Vagina (tissue), 2 donors: ENCODE results near the gene UNKL.

Experiments
- POLR2A ChIP-seq, 2 donors: fragments of 450-650 bp; IDR thresholded peaks; one replicate each; pipeline ENCODE4 v1.6.1; 2017; ENCODE audit warnings: antibody characterized with exemption in 2 of 2, mild to moderate bottlenecking in 2 of 2, moderate library complexity in 2 of 2
- POLR2AphosphoS5 ChIP-seq, 2 donors: sonication (generic); formaldehyde crosslinking; IDR thresholded peaks; one replicate each; pipeline ENCODE4 v1.9.0; 2017; ENCODE audit warnings: antibody characterized with exemption in 2 of 2, mild to moderate bottlenecking in 2 of 2, low read depth in 1 of 2; ENCODE audit not compliant: insufficient read depth in 1 of 2
- TF ChIP-seq, protein P1 (sequence below), 3 experiments: fragments of 450-650 bp in 2 of 3; fragments of 200-600 bp in 1 of 3; sonication (generic) in 1 of 3; IDR thresholded peaks; one replicate each; pipeline ENCODE4 v1.5.1; 2017 to 2019; ENCODE audit warnings: antibody characterized with exemption in 3 of 3, mild to moderate bottlenecking in 2 of 3, moderate library complexity in 2 of 3

DNA sequence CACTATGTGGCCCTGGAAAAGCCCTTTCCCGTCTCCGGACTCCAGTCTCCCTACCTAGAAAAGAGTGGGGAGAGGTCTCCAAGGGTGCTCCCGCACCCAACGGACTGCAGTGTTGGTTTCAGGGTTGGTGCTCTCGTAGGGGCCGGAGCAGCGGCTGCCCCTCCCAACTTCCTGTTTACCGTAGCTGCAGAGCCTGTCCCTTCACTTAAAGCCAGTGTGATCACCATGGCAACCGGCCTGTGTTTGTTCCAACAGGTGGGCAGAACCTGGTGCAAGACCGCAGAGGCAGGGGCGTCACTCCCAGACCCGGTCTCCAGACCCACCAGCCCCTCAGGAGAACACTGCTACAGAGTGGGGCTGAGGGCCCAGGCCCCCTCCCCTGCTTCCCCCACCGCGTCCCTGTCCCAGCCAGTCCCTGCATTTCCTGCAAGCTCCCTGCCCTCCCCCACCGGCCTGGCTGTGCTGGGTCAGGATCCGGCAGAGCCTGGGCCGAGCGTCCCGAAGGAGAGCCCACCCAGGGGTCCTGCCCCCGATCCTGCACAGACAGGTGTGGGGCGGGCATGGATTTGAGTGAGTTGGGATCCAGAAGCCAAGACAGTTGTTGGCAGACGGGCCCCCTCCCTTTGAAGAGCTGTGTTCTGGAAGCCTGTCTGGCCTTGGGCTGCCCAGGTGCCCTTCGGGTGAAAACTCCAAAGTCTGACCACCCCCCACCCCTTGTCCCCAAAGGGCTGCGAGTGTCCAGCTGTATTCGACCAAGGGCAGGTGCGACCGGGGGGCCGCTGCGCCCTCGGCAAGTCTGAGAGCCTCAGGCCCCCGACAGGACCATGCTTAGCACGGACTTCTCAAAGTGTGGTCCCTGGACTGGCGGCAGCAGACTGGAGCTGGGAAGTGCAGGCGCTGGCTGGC lies 82.5 kb downstream of the UNKL start:
- no peak for TF ChIP-seq POLR2A (IDR thresholded peaks at IDR 0.05)
- TF ChIP-seq POLR2AphosphoS5 (IDR thresholded peaks at IDR 0.05; ENCODE audit: insufficient read depth in 1 of 2, low read depth in 1 of 2): no peak
- TF ChIP-seq, protein P1, sequence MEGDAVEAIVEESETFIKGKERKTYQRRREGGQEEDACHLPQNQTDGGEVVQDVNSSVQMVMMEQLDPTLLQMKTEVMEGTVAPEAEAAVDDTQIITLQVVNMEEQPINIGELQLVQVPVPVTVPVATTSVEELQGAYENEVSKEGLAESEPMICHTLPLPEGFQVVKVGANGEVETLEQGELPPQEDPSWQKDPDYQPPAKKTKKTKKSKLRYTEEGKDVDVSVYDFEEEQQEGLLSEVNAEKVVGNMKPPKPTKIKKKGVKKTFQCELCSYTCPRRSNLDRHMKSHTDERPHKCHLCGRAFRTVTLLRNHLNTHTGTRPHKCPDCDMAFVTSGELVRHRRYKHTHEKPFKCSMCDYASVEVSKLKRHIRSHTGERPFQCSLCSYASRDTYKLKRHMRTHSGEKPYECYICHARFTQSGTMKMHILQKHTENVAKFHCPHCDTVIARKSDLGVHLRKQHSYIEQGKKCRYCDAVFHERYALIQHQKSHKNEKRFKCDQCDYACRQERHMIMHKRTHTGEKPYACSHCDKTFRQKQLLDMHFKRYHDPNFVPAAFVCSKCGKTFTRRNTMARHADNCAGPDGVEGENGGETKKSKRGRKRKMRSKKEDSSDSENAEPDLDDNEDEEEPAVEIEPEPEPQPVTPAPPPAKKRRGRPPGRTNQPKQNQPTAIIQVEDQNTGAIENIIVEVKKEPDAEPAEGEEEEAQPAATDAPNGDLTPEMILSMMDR (IDR thresholded peaks at IDR 0.05): no peak
